Karpas-422 (cell line): ENCODE data around the gene C18orf63. TPM values are rescaled to one million over a fixed set of nuclear protein-coding genes. Genes with fewer than 3 reads are reported as not detected.
"Not testable (repeated sequence)": the region's sequence is repeated elsewhere in the genome, so short reads cannot be mapped to it uniquely, and the experiment has no call there.

Source experiments
- DNase-seq: peaks from one replicate; pipeline ENCODE4 v3.0.0-alpha.2; 2015
- H2AFZ ChIP-seq: fragments of 200-600 bp; sonication (generic); 2 replicates; pipeline ENCODE4 v1.6.1; 2014; ENCODE audit warnings: antibody characterized with exemption, low read length, mixed read lengths
- H3K27ac ChIP-seq: fragments of 200-600 bp; sonication (generic); 2 replicates; pipeline ENCODE4 v1.5.1; 2014; ENCODE audit warnings: mild to moderate bottlenecking, low read length, moderate library complexity
- H3K27me3 ChIP-seq: fragments of 200-600 bp; sonication (generic); 2 replicates; pipeline ENCODE4 v1.6.1; 2014; ENCODE audit warnings: low read length, mixed read lengths
- H3K36me3 ChIP-seq: fragments of 200-600 bp; sonication (generic); 2 replicates; pipeline ENCODE4 v1.6.1; 2014; ENCODE audit warnings: low read length, mixed read lengths; ENCODE audit not compliant: insufficient read depth
- H3K4me1 ChIP-seq: fragments of 200-600 bp; sonication (generic); 2 replicates; pipeline ENCODE4 v1.6.1; 2014; ENCODE audit warnings: mild to moderate bottlenecking, low read length, mixed read lengths
- H3K4me2 ChIP-seq: fragments of 200-600 bp; sonication (generic); 2 replicates; pipeline ENCODE4 v1.6.1; 2014; ENCODE audit warnings: low read length, low read depth, mild to moderate bottlenecking; ENCODE audit not compliant: poor library complexity, severe bottlenecking
- H3K4me3 ChIP-seq: fragments of 200-600 bp; sonication (generic); 2 replicates; pipeline ENCODE4 v1.5.1; 2014; ENCODE audit warnings: mild to moderate bottlenecking, antibody characterized with exemption, low read length, mixed read lengths
- H3K79me2 ChIP-seq: fragments of 200-600 bp; sonication (generic); 2 replicates; pipeline ENCODE4 v1.6.1; 2014; ENCODE audit warnings: mild to moderate bottlenecking, low read length, mixed read lengths
- H3K9ac ChIP-seq: fragments of 200-600 bp; sonication (generic); 2 replicates; pipeline ENCODE4 v1.6.0; 2014; ENCODE audit warnings: low read length
- H3K9me2 ChIP-seq: fragments of 200-600 bp; sonication (generic), shearing (Covaris generic); replicated peaks from 2 replicates; pipeline ENCODE4 v1.6.0; 2014; ENCODE audit warnings: mild to moderate bottlenecking, low read length, moderate library complexity; ENCODE audit not compliant: insufficient read depth
- H3K9me3 ChIP-seq: fragments of 300-700, 200-600 bp; sonication (generic); 2 replicates; pipeline ENCODE4 v1.6.1; 2014; ENCODE audit warnings: low read length, mixed read lengths
- H4K20me1 ChIP-seq: fragments of 200-600 bp; sonication (generic); 2 replicates; pipeline ENCODE4 v1.6.1; 2014; ENCODE audit warnings: mild to moderate bottlenecking, antibody characterized with exemption, low read length, low read depth; ENCODE audit not compliant: insufficient read depth
- total RNA-seq: library from RNA; depleted of rRNA; stranded (reverse); fragments of >200 nt; shearing (Covaris generic); gene quantifications from 2 replicates; pipeline ENCODE4 v1.2.3, GENCODE V29; 2014; ENCODE audit warnings: low replicate concordance

The C18orf63 gene
- total RNA-seq, 1 experiment from 2014 or later, result not detected

- H3K27me3 ChIP-seq, result no peaks in the 10 kb centered on the region
- H3K36me3 ChIP-seq, result no peaks in the 10 kb centered on the region
- H3K4me3 ChIP-seq, result no peak overlapping the region
- peaks cover 57% of the 10 kb centered on the region for H4K20me1 ChIP-seq
- DNase-seq, result no peak
- H3K79me2 ChIP-seq, result no peaks in the 10 kb centered on the region
- no peaks in the 10 kb centered on the region for H3K9me3 ChIP-seq
- H3K9ac ChIP-seq, result no peak overlapping the region
- H3K27ac ChIP-seq, result no peak overlapping the region
- no peaks in the 10 kb centered on the region for H3K9me2 ChIP-seq
- no peak overlapping the region for H3K4me2 ChIP-seq
- no peak overlapping the region for H2AFZ ChIP-seq
- H3K4me1 ChIP-seq, result peaks cover 7% of the 10 kb centered on the region
Observed at GRCh38 chr18:74283646-74284045, 32.0 kb upstream of the C18orf63 start.

- H3K36me3 ChIP-seq, result no peaks in the 10 kb centered on the region
- no peak overlapping the region for H3K4me2 ChIP-seq
- no peak for DNase-seq
- H3K79me2 ChIP-seq, result no peaks in the 10 kb centered on the region
- H3K9me3 ChIP-seq, result no peaks in the 10 kb centered on the region
- H3K27me3 ChIP-seq, result no peaks in the 10 kb centered on the region
- no peaks in the 10 kb centered on the region for H3K9me2 ChIP-seq
- no peak overlapping the region for H2AFZ ChIP-seq
- H4K20me1 ChIP-seq, result peaks cover 53% of the 10 kb centered on the region
- no peak overlapping the region for H3K27ac ChIP-seq
- H3K4me1 ChIP-seq, result peaks cover 7% of the 10 kb centered on the region
- H3K4me3 ChIP-seq, result no peak overlapping the region
- no peak overlapping the region for H3K9ac ChIP-seq
Observed at GRCh38 chr18:74284191-74284979, 31.3 kb upstream of the C18orf63 start.

GRCh38 chr18:74284980-74285355 lies 30.7 kb upstream of the C18orf63 start:
- Histone ChIP-seq H4K20me1 (peaks cover 53% of the 10 kb centered on the region), H3K9me2 (no peaks in the 10 kb centered on the region), H3K9ac (no peak overlapping the region), H3K27ac (no peak overlapping the region), H3K4me1 (peaks cover 7% of the 10 kb centered on the region), H3K4me3 (no peak overlapping the region), H3K4me2 (no peak overlapping the region), H3K36me3 (no peaks in the 10 kb centered on the region), H3K79me2 (no peaks in the 10 kb centered on the region), H3K9me3 (no peaks in the 10 kb centered on the region), H3K27me3 (no peaks in the 10 kb centered on the region), H2AFZ (no peak overlapping the region)
- DNase-seq, result no peak

DNA sequence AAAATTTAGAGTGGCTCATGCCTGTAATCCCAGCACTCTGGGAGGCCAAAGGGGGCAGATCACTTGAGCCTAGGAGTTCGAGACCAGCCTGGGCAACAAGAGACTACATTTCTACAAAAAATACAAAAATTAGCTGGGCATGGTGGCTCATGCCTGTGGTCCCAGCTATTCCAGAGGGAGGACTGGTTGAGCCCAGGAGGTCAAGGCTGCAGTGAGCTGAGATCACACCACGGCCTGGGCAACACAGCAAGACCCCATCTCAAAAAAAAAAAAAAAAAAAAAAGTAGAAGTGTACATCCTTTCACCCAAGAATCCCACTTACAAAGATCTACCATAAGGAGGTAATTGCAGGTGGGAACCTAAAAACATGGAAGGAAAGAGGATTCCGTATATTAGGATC lies 30.1 kb upstream of the C18orf63 start:
- H3K4me1 ChIP-seq, H3K27ac ChIP-seq, H2AFZ ChIP-seq, H3K36me3 ChIP-seq, H3K27me3 ChIP-seq, H3K9ac ChIP-seq, H3K9me3 ChIP-seq, H3K79me2 ChIP-seq, H3K4me3 ChIP-seq, H3K9me2 ChIP-seq, H3K4me2 ChIP-seq, DNase-seq: not testable (repeated sequence)
- H4K20me1 ChIP-seq, result peaks cover 52% of the 10 kb centered on the region

DNA sequence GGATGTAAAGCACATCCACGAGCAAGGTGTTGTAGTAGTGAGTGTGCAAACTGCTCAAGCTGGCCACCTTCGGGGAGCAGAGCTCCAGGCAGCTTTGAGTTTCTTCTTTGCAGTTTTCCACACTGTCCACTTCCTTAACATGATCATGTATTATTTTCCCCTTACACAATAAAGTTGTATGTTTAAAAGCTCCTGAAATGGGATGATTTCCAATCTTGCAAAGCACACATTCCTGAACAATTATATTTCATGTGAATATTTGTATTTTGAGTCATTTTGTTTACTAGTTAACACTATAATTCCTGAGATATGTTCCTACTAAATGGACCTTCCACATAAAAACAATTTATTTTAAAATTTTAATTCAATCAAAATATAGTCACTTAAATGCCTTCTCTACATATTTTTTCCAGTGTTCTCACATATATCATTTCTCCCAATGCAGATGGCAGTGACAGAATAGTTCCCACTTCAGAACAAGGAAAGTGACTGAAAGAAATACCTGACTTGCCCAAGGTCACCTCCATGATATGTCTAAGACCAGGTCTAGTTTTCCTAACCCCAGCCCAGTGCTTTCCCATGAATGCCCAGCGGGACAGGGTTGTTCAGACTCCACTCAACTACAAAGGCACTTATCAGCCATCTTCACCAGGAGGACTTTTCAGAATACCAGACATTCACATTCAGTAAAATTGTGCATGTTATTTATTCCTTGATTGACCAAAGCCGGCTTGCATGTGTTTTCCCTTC lies 29.4 kb upstream of the C18orf63 start:
- no peaks in the 10 kb centered on the region for H3K27me3 ChIP-seq
- H3K36me3 ChIP-seq, result no peaks in the 10 kb centered on the region
- no peaks in the 10 kb centered on the region for H3K9me3 ChIP-seq
- 0 out of 2 replicates have a peak, but pooled peaks cover 2% of the 10 kb centered on the region for H3K79me2 ChIP-seq
- peaks cover 13% of the 10 kb centered on the region for H3K4me1 ChIP-seq
- H3K4me3 ChIP-seq, result no peak overlapping the region
- no peak overlapping the region for H2AFZ ChIP-seq
- no peaks in the 10 kb centered on the region for H3K9me2 ChIP-seq
- DNase-seq, result no peak
- peaks cover 45% of the 10 kb centered on the region for H4K20me1 ChIP-seq
- no peak overlapping the region for H3K4me2 ChIP-seq
- no peak overlapping the region for H3K27ac ChIP-seq
- H3K9ac ChIP-seq, result no peak overlapping the region

GRCh38 chr18:74286856-74287255 lies 28.8 kb upstream of the C18orf63 start:
- Histone ChIP-seq H3K4me2 (no peak overlapping the region), H3K9me2 (no peaks in the 10 kb centered on the region), H3K79me2 (0 out of 2 replicates have a peak, but pooled peaks cover 3% of the 10 kb centered on the region)

GRCh38 chr18:74288041-74288440 lies 27.6 kb upstream of the C18orf63 start:
- DNase-seq, result no peak
- Histone ChIP-seq H3K9me2 (no peaks in the 10 kb centered on the region), H3K27ac (no peak overlapping the region), H3K4me1 (peaks cover 23% of the 10 kb centered on the region), H3K36me3 (no peaks in the 10 kb centered on the region), H3K4me2 (no peak overlapping the region), H3K79me2 (0 out of 2 replicates have a peak, but pooled peaks cover 3% of the 10 kb centered on the region), H4K20me1 (peaks cover 32% of the 10 kb centered on the region), H3K9ac (no peak overlapping the region), H3K9me3 (no peaks in the 10 kb centered on the region), H2AFZ (no peak overlapping the region), H3K27me3 (no peaks in the 10 kb centered on the region), H3K4me3 (no peak overlapping the region)

More at GRCh38 chr18:74286856-74287255, 28.8 kb upstream of the C18orf63 start:
- Histone ChIP-seq H3K36me3 (no peaks in the 10 kb centered on the region), H2AFZ (no peak overlapping the region), H3K27ac (no peak overlapping the region), H3K27me3 (no peaks in the 10 kb centered on the region), H3K9ac (no peak overlapping the region), H3K9me3 (no peaks in the 10 kb centered on the region), H4K20me1 (peaks cover 42% of the 10 kb centered on the region), H3K4me1 (peaks cover 16% of the 10 kb centered on the region), H3K4me3 (no peak overlapping the region)
- no peak for DNase-seq

DNA sequence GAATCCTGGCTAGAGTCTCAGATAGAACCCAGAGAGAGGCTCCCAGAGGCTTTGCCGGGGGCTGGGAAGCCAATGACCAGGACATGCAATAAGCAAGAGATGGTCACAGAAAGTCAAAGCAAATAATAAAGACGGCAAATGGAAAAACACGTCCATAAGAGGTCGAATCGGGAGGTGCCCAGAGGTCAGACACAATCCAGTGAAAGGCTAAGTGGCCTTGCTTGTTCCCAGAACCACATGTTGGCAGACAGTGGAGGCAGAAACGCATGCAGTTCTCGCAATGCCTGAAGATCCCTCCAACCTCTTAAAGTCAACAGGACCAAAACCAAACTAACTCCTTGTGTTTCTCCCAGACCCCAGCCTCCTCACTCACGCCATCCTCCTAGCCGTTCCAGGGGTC lies 26.9 kb upstream of the C18orf63 start:
- no peaks in the 10 kb centered on the region for H3K36me3 ChIP-seq

More for the DNA sequence above, 26.9 kb upstream of the C18orf63 start:
- Histone ChIP-seq H3K4me2 (no peak overlapping the region), H3K9me3 (no peaks in the 10 kb centered on the region), H3K27ac (no peak overlapping the region), H3K4me1 (peaks cover 23% of the 10 kb centered on the region), H2AFZ (no peak overlapping the region), H3K9ac (no peak overlapping the region), H3K4me3 (no peak overlapping the region), H3K79me2 (0 out of 2 replicates have a peak, but pooled peaks cover 3% of the 10 kb centered on the region), H3K27me3 (no peaks in the 10 kb centered on the region), H3K9me2 (no peaks in the 10 kb centered on the region), H4K20me1 (peaks cover 25% of the 10 kb centered on the region)
- DNase-seq, result no peak
